ENCODE results near the gene STAU1.

DNA sequence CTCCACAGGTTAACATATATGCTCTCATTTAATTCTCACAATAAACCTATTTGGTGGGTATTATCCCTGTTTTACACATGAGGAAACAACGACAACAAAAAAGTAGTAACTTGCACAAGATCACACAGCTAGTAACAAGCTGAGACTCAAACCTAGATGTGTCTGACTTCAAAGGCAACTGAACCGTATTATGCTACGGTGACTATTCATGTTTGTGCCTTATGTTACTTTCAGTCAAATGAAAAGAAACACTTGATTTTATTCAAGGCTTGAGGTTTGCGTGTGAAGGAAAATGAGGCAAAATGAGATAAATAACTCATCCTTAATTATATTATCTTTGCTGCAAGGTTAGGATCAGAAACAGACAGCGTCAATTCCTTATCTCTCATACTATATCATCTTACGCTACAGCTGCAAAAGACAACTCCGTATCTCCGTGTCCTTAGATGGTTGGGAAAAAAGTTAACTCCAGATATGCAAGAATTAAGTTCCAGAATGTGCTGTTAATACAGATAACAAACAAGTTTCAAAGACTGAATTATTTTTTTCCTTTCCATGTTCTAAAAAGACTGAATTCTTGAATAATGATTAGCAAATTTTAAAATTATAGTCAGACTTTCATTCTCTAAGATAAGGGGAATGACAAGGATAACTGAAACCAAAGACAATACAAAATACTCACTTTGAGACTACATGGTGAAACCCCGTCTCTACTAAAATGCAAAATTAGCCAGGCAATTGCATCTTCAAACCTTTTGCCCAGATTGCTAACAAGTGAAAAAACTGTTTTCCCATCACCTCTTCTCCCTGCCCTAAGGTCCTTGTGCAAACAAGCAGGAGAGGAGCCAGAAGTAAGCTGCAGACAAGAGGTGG is 27.8 kb downstream of the STAU1 start:
- TF ChIP-seq, protein P1, sequence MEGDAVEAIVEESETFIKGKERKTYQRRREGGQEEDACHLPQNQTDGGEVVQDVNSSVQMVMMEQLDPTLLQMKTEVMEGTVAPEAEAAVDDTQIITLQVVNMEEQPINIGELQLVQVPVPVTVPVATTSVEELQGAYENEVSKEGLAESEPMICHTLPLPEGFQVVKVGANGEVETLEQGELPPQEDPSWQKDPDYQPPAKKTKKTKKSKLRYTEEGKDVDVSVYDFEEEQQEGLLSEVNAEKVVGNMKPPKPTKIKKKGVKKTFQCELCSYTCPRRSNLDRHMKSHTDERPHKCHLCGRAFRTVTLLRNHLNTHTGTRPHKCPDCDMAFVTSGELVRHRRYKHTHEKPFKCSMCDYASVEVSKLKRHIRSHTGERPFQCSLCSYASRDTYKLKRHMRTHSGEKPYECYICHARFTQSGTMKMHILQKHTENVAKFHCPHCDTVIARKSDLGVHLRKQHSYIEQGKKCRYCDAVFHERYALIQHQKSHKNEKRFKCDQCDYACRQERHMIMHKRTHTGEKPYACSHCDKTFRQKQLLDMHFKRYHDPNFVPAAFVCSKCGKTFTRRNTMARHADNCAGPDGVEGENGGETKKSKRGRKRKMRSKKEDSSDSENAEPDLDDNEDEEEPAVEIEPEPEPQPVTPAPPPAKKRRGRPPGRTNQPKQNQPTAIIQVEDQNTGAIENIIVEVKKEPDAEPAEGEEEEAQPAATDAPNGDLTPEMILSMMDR (IDR thresholded peaks at IDR 0.05), result no peak
- no peak for TF ChIP-seq ZFX (IDR thresholded peaks at IDR 0.05; ENCODE audit: borderline replicate concordance)

Measured in 22Rv1 (cell line).